ENCODE data around the gene SDK1.

SDK1 gene

GRCh38 chr7:4030346-4030950 lies 729.4 kb downstream of the SDK1 start:
- DNase-seq (ENCODE audit: low read depth in 1 of 2, low spot score in 1 of 2), result no peak

GRCh38 chr7:4033996-4034395 lies 732.9 kb downstream of the SDK1 start:
- no peak for DNase-seq (ENCODE audit: low read depth in 1 of 2, low spot score in 1 of 2)

- DNase-seq (ENCODE audit: low read depth in 1 of 2, low spot score in 1 of 2), result no peak
Observed at GRCh38 chr7:4037308-4037707, 736.3 kb downstream of the SDK1 start.

GRCh38 chr7:4037877-4038276 lies 736.8 kb downstream of the SDK1 start:
- no peak for DNase-seq (ENCODE audit: low read depth in 1 of 2, low spot score in 1 of 2)

GRCh38 chr7:4040109-4040928 lies 739.3 kb downstream of the SDK1 start:
- no peak for DNase-seq (ENCODE audit: low read depth in 1 of 2, low spot score in 1 of 2)

- DNase-seq (ENCODE audit: low read depth in 1 of 2, low spot score in 1 of 2), result no peak
Observed at GRCh38 chr7:4042402-4043045, 741.5 kb downstream of the SDK1 start.

- DNase-seq (ENCODE audit: low read depth in 1 of 2, low spot score in 1 of 2), result no peak
Observed at GRCh38 chr7:4043988-4044387, 742.9 kb downstream of the SDK1 start.

GRCh38 chr7:4045450-4045849 lies 744.4 kb downstream of the SDK1 start:
- DNase-seq (ENCODE audit: low read depth in 1 of 2, low spot score in 1 of 2), result no peak

GRCh38 chr7:4045975-4046374 lies 744.9 kb downstream of the SDK1 start:
- DNase-seq (ENCODE audit: low read depth in 1 of 2, low spot score in 1 of 2), result no peak

GRCh38 chr7:4048336-4048735 lies 747.3 kb downstream of the SDK1 start:
- DNase-seq (ENCODE audit: low read depth in 1 of 2, low spot score in 1 of 2), result no peak

- DNase-seq (ENCODE audit: low read depth in 1 of 2, low spot score in 1 of 2), result no peak
Observed at GRCh38 chr7:4049202-4049601, 748.1 kb downstream of the SDK1 start.

- DNase-seq (ENCODE audit: low read depth in 1 of 2, low spot score in 1 of 2), result no peak
Observed at GRCh38 chr7:4050126-4050660, 749.1 kb downstream of the SDK1 start.

GRCh38 chr7:4051696-4052095 lies 750.6 kb downstream of the SDK1 start:
- no peak for DNase-seq (ENCODE audit: low read depth in 1 of 2, low spot score in 1 of 2)

GRCh38 chr7:4052130-4052529 lies 751.1 kb downstream of the SDK1 start:
- no peak for DNase-seq (ENCODE audit: low read depth in 1 of 2, low spot score in 1 of 2)

- DNase-seq (ENCODE audit: low read depth in 1 of 2, low spot score in 1 of 2), result no peak
Observed at GRCh38 chr7:4054158-4054557, 753.1 kb downstream of the SDK1 start.

GRCh38 chr7:4056552-4057288 lies 755.7 kb downstream of the SDK1 start:
- DNase-seq (ENCODE audit: low read depth in 1 of 2, low spot score in 1 of 2), result no peak

GRCh38 chr7:4057289-4057616 lies 756.2 kb downstream of the SDK1 start:
- no peak for DNase-seq (ENCODE audit: low read depth in 1 of 2, low spot score in 1 of 2)

- no peak for DNase-seq (ENCODE audit: low read depth in 1 of 2, low spot score in 1 of 2)
Observed at GRCh38 chr7:4058158-4058557, 757.1 kb downstream of the SDK1 start.

- DNase-seq (ENCODE audit: low read depth in 1 of 2, low spot score in 1 of 2), result no peak
Observed at GRCh38 chr7:4065190-4065589, 764.1 kb downstream of the SDK1 start.

- no peak for DNase-seq (ENCODE audit: low read depth in 1 of 2, low spot score in 1 of 2)
Observed at GRCh38 chr7:4066206-4066605, 765.2 kb downstream of the SDK1 start.

GRCh38 chr7:4066626-4067475 lies 765.8 kb downstream of the SDK1 start:
- no peak for DNase-seq (ENCODE audit: low read depth in 1 of 2, low spot score in 1 of 2)

All from activated CD4-positive, alpha-beta T cell treated with anti-CD3 and anti-CD28 coated beads, Interleukin-2, amount 50 U/mL, for 24 hours (primary cell).